HG03460 (cell line): ENCODE measurements around the gene SND1.

Experiments
- ATAC-seq: cut with Tn5 transposase; IDR thresholded peaks from one replicate; pipeline ENCODE4 v1.9.1; 2021; ENCODE audit not compliant: unreplicated experiment

SND1 gene

GRCh38 chr7:127858915-127859189 is 206.9 kb downstream of the SND1 start:
- ATAC-seq: no peak

- no peak for ATAC-seq
These were observed 207.3 kb downstream of the SND1 start for GRCh38 chr7:127859330-127859729.

GRCh38 chr7:127862525-127862924 is 210.5 kb downstream of the SND1 start:
- no peak for ATAC-seq

GRCh38 chr7:127863082-127863481 is 211.1 kb downstream of the SND1 start:
- ATAC-seq: no peak

GRCh38 chr7:127865466-127865865 is 213.5 kb downstream of the SND1 start:
- no peak for ATAC-seq

GRCh38 chr7:127870231-127870907 is 218.4 kb downstream of the SND1 start:
- peak; percentile 73 for ATAC-seq

- ATAC-seq: no peak
These were observed 219.2 kb downstream of the SND1 start for GRCh38 chr7:127871226-127871625.

GRCh38 chr7:127872122-127872521 is 220.1 kb downstream of the SND1 start:
- ATAC-seq: no peak

GRCh38 chr7:127873151-127873550 is 221.2 kb downstream of the SND1 start:
- ATAC-seq: no peak

GRCh38 chr7:127873715-127874636 is 222.0 kb downstream of the SND1 start:
- ATAC-seq: no peak

GRCh38 chr7:127874951-127875608 is 223.1 kb downstream of the SND1 start:
- ATAC-seq: no peak

GRCh38 chr7:127876393-127876792 is 224.4 kb downstream of the SND1 start:
- ATAC-seq: no peak

- ATAC-seq: no peak
These were observed 226.0 kb downstream of the SND1 start for GRCh38 chr7:127877951-127878350.

- ATAC-seq: no peak
These were observed 226.8 kb downstream of the SND1 start for GRCh38 chr7:127878791-127879190.

GRCh38 chr7:127879436-127879835 is 227.4 kb downstream of the SND1 start:
- no peak for ATAC-seq

- no peak for ATAC-seq
These were observed 227.9 kb downstream of the SND1 start for GRCh38 chr7:127879942-127880341.

- ATAC-seq: no peak
These were observed 228.5 kb downstream of the SND1 start for GRCh38 chr7:127880454-127880853.

- no peak for ATAC-seq
These were observed 229.6 kb downstream of the SND1 start for GRCh38 chr7:127881564-127881963.

- ATAC-seq: no peak
These were observed 230.4 kb downstream of the SND1 start for GRCh38 chr7:127882313-127882920.

GRCh38 chr7:127884066-127884559 is 232.1 kb downstream of the SND1 start:
- ATAC-seq: no peak

- no peak for ATAC-seq
These were observed 233.3 kb downstream of the SND1 start for GRCh38 chr7:127885222-127885772.
